T-helper 22 cell (primary cell): Measurements from ENCODE around the gene ADAMTS10.
"Not testable (repeated sequence)": the region's sequence is repeated elsewhere in the genome, so short reads cannot be mapped to it uniquely, and the experiment has no call there.

ENCODE experiments used
- DNase-seq: peaks from one replicate; pipeline ENCODE4 v3.0.0-alpha.2; 2020; ENCODE audit warnings: low read depth

ADAMTS10 gene

DNA sequence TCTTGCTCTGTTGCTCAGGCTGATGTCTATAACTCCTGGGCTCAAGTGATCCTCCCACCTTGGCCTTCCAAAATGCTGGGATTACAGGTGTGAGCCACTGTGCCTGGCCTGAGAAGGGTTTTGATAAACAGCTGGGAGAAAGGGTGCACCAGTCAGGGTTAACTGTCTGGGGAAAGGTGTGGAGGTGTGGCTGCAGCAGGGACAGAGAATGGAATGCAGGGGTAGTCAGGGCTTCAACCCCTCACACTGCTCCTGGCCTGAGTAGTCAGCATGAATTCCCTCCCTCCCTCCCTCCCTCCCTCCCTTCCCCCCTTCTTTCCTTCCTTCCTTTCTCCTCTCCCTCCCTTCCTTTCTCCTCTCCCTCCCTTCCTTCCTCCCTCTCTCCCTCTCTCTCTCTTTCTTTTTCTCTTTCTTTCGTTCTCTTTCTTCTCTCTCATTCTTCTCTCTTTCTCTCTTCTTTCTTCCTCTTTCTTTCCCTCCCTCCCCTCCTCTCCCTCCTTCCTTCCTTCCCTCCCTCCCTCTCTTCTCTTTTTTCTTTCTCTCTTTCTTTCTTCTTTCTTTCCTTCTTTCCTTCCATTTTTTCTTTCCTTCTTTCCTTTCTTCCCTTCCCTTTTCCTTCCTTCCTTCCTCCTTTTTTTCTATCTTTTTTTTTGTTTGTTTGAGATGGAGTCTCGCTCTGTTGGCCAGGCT, 49.3 kb downstream of the ADAMTS10 start:
- no peak for DNase-seq

DNA sequence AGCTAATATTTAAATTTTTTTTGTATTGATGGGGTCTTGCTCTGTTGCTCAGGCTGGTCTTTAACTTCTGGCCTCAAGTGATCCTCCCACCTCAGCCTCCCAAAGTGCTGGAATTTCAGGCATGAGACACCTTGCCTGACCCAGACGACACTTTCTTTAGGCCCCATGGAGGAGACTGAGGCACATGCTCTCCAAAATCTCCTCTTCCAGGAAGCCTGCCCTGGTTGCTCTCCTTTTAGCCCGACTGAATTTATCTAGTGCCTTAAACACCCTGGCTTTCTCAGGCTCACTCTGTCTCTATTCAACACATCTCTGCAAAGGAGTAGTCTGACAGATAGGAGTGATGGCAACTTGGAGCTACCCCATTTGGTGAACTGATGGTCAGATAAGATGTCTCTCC, 52.2 kb downstream of the ADAMTS10 start:
- DNase-seq, result no peak

DNA sequence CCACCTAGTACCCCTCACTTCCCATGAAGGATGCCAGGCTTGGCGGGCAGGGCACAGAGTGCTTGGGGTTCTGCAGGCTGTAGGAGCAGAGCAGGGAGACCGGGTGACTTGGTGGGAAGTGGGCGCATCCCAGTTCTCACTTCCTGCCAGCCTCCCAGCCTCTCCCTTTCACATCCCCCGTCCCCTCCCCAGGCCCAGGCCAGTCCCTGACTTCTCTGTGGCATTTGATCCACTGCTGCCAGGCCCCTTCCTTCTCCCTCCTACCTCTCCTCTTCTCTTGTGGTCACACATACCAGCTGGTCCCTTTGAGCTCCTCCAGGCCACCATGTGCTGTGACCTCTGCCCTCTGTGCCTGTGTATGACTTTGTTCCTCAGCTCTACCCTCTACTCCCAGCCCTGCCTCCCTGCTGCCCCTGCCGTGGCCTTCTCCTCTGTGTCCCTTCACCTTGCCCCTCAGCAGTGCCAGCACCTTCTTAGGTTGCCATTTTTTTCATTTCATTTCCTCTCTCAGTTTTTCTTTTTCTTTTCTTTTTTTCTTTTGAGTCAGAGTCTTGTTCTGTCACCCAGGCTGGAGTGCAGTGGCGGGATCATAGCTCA, 52.8 kb downstream of the ADAMTS10 start:
- DNase-seq, result no peak

GRCh38 chr19:8553729-8554128, 56.8 kb downstream of the ADAMTS10 start:
- not testable (repeated sequence) for DNase-seq

DNA sequence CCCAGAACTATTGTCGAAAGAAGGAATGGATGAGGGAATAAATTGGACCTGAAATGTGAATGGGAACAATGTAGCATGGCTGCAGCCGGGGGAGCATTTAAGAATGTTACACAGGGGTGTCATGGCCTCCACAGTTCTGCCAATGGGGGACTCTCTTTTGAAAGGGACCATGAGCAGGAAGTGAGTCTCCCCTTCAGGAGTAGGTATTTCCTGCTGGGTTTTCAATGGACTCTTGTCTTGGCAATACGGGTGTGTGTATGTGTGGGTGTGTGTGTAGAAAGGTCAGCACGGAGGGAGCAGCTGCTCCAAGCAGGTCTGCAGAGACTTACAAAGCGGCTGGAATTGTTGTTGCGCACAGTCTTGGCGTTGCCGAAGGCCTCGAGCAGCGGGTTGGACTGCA, 57.7 kb downstream of the ADAMTS10 start:
- DNase-seq, result no peak

- DNase-seq, result no peak
These were observed 60.4 kb downstream of the ADAMTS10 start for GRCh38 chr19:8550070-8550469.

GRCh38 chr19:8545743-8546142, 64.8 kb downstream of the ADAMTS10 start:
- DNase-seq, result no peak

DNA sequence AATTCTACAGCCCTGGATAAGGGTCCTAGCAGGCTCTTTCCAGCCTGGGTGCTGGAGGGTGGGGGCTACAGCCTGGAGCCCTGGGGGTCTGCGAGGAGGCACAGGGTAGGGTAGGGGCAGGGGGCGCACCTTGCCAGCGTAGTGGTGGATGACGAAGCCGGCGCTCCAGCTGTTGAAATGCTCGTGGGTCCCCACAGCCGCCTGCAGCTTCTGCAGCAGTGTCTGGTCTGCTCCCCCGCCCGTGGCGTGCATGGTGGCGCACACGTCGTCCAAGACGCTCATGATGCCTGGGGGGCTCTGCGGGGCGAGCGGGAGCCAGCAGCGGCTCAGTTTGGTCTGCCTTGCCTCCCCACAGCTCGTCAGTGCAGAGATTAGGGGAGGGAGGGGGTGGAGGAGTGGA, 66.3 kb downstream of the ADAMTS10 start:
- no peak for DNase-seq

GRCh38 chr19:8539621-8540149, 70.8 kb downstream of the ADAMTS10 start:
- DNase-seq, result no peak

DNA sequence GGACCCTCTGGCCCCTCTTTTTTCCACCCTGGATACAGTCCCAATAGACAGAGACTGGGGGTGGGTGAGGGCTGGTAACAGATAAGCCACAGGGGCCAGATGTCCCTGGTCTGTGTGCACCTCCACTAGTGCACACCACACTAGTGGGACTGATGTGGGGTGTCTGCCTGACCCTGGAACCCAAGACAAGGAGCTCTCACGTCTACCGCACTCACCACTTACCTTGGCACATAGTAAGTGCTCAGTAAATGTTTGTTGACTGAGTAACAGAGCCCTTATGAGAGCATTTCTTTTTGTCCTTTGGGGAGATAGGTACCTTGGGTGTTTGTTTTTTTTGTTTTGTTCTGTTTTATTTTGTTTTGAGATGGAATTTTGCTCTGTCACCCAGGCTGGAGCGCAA, 73.4 kb downstream of the ADAMTS10 start:
- no peak for DNase-seq

GRCh38 chr19:8536282-8536681, 74.2 kb downstream of the ADAMTS10 start:
- no peak for DNase-seq

DNA sequence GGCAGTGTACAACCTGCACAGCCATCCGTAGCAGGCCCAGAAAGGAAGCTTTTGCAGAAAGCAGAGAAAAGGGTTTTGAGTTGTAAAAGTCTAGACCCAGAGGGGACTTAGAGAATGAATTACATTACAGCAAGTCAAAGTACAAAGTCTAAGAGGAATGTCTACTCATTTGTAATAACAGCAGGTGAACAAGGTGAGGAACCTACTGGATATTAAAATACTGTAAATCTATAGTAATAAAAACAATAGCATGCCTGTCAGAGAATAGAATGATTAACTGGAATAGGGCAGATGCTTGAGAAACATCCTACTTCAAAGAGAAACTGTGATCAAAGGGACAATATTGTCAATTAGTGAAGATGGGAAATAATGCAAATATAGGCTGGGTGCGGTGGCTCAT, 78.3 kb downstream of the ADAMTS10 start:
- no peak for DNase-seq

DNA sequence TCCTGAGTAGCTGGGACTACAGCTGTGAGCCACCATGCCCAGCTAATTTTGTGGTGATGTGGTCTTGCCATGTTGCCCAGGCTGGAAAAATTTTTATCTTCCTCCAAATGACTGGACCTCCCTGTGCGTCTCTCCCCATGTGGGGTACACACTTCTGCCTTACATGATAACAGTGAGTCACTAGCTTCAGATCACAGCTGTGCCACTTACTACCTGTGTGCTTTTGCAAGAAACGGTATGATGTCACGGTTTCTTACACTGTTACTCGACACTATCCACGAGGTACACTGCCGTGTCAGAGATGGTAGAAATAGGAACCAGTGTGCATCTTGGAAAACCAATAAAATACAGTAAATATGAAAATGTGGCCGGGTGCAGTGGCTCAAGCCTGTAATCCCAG, 79.0 kb downstream of the ADAMTS10 start:
- DNase-seq, result no peak
